ENCODE measurements around the gene TCOF1.

TCOF1 gene

DNA sequence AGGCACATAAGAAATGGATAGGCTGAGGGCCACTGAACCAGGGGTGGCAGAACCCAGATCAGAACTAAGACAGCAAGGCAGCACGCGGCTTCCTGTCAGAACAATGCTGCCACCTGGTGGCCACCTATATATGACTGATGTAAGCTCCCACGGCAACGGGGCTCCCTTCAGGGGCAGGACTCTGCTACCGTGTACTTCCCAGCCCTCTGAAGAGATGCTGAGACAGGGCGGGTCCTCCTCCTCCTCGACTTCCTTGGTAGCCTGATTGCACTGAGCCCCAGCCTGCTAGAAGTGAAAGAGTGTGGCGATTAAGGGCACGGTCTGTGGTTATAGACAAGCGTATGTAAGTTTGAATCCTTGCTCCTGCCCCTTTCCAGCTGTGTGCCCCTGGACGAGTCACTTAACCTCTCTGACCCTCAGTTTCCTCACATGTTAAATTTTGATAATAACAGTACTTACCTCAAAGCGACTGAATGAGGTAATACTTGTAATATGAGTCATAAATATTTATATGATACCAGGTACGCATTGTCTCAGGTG, 78.7 kb downstream of the TCOF1 start:
- DNase-seq: peak in 1 of 2 experiments; percentile 20

DNA sequence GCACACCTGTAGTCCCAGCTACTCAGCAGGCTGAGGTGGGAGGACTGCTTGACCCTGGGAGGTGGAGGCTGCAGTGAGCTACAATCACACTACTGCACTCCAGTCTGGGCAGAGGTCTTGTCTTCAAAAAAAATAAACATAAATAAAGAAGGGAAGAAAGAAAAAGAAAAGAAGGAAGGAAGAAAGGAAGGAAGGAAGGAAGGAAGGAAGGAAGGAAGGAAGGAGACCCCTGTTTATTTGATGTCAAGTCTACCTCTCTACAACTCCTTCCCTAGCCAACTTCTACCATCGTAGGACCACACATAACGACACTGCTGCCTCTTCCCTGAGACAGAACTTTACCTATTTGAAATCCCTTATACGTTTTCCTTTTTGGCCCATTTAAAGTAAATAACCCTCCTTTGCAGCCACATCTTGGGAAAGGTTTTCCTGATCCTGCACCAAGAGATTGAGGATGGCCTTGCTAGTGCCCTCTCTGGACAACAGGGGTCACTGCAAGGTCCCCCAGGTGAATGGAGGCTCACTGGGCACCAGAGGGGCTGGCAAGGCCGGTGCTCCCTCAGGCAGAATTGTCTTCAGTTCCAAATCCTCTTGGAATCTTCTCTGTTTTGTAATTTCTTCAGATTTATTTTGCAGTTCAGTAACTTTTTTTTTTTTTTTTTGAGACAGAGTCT, 81.5 kb downstream of the TCOF1 start:
- DNase-seq: no peak

DNA sequence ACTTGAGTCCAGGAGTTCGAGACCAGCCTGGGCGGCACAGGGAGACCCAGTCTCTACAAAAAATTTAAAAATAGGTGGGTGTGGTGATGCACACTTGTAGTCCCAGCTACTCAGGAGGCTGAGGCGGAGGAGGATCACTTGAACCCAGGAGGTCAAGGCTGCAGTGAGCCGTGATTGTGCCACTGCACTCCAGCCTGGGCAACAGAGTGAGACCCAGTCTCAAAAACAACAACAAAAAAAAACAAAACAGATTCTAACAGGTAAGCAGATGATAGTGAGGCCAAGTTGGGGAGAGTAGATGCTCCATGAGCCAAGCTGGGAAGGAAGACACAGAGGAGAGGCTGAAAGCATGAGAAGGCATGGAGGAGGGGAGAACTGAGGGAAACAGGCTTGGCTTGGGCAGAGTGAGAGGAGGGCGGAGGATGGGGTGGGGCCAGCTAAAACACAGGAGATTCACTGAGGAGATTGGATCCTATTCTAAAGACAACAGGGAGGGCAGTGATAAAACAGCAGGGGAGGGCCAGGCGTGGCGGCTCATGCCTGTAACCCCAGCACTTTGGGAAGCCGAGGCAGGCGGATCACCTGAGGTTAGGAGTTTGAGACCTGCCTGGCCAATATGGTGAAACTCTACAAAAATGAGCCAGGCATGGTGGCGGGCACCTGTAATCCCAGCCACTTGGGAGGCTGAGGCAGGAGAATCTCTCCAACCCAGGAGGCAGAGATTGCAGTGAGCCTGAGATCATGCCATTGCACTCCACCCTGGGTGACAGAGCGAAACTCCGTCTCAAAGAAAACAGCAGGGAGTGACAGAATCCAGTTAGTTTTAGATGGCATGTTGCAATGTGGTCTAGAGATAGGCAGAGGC, 83.7 kb downstream of the TCOF1 start:
- no peak for DNase-seq

DNA sequence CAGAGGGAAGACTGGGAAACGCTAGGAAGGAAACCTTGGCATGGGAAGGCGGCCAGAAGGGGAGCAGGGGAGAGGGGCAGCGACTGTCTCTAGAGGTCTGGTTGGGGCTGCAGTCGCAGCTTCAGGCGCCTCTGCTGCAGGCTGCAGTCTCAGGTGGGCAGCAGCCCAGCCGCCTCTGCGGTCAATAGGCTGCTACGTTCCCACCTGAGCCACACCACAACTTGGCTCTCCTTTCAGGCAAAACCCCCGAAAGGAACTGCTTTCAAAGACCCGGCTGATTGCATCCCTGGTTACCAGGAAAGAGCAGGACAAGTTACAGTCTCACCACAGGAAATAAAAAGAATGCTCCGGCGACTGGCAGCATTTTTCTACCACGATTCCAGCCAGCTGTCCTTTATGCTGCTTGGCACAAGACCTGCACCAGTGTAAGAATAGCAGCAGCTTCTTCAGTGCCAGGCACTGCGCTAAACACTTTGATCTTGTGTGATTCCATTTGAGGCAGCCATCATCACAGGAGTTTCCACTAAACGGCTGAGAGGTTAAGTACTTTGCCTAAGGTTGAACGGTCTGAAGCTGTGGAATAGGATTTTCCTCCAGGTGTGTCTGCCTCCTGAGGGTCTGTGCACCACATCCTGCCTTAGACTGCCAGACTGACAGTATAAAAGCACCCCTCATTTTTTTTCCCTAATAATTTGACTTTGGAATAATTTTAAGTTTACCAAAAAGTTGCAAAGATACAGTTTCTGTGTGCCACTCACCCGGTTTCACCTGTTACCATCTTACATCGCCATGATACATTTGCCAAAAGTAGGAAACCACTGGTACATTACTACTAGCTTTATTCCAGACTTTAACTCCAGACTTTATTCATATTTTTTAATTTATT, 84.6 kb downstream of the TCOF1 start:
- no peak for DNase-seq

DNA sequence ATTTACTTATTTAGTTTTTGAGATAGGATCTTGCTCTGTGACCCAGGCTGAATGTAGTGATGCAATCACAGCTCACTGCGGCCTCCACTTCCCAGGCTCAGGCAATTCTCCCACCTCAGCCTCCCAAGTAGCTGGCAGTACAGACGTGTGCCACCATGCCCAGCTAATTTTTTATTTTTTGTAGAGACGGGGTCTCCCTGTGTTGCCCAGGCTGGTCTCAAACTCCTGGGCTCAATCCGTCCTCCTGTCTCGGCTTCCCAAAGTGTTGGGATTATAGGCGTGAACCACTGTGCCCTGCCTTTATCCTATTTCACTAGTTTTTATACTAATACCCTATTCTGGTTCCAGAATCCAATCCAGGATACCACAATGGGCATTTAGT, 85.2 kb downstream of the TCOF1 start:
- no peak for DNase-seq

DNA sequence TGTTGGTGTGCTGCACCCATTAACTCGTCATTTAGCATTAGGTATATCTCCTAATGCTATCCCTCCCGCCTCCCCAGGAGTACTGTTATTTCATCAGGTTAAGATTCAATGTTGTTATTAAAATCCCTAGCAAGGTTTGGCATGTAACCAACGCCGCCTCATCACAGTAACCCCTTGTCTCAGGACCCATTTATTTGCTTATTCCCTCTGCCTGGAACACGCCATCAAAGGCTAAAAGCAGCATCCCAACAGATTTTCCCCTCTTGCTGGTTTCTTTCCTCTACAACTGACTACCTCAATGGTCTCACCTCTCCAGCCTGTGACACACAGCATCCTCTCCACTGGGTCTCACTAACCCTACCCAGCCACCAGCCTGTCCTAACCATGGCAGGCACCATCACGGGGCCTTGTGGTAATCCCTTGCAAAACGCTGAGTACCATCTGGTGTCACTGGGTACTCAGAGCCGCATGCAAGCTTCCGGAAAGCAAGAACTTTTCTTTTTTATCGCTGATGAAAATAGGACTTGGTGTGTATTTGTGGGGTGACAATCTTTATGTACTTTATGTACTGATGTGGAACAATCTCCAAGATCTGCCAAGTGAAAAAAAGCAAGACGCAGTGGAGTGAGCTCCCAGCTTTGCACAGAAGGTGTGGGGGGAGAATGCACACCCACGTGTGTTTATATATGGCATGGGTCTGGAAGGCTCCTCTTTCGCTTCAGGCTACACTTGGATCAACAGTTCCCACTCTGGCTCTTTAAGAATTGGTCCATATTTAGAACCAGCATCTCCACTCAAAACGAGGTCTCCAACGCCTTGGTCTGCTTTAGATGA, 86.0 kb downstream of the TCOF1 start:
- no peak for DNase-seq

DNA sequence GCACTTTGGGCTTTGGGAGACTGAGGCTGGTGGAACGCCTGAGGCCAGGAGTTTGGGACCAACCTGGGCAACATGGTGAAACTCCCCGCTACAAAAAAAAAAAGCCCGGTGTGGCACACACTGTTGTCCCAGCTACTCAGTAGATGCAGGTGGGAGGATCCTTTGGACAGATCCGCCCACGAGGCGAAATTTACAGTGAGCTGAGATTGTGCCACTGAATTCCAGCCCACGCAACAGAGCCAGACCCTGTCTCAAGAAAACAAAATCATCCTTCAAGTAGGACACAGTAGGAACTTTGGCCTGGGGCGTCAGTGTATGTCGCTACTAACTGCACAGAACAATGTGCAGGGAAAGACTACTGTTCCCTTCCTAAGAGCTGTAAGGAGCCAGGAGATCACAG, 87.3 kb downstream of the TCOF1 start:
- no peak for DNase-seq

DNA sequence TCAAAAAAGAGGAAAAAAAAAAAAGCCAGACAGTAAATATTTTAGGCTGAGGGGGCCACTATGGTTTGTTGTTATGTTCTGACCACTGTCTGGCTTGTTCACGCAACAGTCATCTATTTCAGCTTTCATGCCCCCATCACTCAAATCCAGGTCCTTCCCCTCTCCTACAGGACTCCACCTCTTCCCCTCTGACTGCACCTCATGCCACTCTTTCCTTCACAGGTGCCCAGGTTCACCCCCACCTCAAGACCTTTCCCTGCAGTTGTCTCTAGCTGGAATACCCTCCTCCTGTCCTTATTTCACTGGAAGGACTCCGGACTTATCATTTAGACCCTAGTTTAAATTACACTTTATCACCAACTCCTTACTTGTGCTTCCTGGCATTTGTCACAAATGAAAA, 88.6 kb downstream of the TCOF1 start:
- no peak for DNase-seq

DNA sequence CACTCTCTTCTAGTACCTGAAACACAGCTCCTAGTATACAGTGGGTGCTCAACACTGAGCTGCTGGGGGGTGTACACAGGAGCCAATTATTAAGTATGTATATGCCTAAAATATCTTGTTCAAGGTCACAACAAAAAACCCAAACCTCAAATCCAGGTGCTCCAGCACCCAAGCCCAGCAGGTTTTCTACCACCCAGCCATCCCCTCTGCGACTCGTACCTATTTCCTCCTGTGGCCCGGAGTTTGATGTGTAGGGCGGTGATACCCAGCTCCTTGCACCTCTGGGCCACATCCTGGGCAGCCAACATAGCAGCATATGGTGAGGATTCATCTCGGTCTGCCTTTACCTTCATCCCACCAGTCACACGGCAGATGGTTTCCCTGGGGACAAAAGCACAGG, 89.1 kb downstream of the TCOF1 start:
- DNase-seq: no peak

DNA sequence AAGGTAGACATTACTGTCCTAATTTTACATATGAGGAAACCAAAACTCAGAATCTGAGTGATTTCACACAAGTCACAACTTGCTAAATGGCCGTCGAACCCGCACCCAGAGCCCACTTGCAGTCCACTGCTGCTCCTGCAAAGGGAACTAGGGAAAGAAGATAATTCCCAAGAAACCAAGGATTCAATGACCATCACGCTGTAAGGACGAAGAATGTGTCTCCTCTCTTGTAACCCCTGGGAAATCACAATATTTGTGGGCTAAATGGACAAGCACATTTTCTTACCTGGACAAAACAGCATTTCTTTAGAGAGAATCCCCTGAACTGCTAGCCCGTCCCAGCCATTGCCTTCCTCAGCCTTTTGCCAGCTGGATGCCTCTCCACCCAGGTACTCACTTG, 89.7 kb downstream of the TCOF1 start:
- no peak for DNase-seq

DNA sequence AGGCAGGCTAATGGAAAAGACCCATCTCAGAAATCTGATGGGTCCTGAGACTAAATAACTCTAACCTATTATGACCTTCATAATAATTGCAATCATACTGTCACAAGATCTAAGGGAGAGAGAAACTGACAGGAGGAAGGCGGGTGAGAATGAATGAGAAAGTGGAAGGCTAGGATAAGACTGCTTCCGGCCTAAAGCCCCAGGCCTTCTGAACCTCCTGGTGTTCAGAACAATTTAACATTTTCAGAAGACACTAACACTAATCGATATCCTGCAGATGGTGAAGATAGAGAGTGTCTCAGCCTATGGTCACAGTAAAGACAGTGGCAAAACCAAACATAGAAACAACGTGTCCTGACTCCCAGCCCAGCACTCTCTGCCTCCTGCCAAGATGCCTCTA, 90.8 kb downstream of the TCOF1 start:
- no peak for DNase-seq

DNA sequence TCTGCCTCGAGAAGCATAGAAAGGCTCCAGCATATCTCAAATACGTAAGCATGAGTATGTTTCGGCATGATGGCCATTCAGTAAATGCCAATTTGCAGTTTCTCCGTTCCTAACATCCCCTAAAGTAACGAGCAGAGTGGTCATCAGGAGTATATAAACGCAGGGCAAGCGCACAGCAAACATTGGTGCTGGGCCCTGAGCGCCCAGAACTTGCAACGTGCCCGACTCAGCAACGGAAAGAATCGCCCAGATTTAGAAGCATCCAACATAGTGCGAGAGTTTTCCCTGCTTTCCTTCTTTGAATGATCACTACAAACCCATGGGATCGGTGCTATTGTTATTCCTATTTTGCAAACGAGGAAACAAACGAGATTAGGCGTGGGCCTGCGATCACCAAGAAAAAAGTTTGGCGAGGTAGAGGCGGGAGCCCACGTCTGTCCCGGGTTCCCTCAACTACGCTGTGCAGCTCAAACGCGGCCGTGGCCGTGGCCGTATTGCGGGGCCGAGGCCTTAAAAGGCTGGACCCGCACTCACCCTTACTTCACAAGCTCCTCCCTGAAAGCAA, 91.5 kb downstream of the TCOF1 start:
- no peak for DNase-seq

Data from cerebellar nuclear complex (tissue), 1 donor.